Activated CD4-positive, alpha-beta T cell treated with anti-CD3 and anti-CD28 coated beads, Interleukin-2, Interleukin-4, amounts not matched to agents 100 ng/mL and 50 ng/mL, durations not matched to agents 16 hours and 8 hours (primary cell): ENCODE results near the gene CEACAM8.
A peak's percentile ranks its signal among the peaks of the same experiment; 100 is the strongest.
"Not testable (repeated sequence)": the region's sequence is repeated elsewhere in the genome, so short reads cannot be mapped to it uniquely, and the experiment has no call there.

Experiments used
- DNase-seq: peaks from one replicate; pipeline ENCODE4 v3.0.0-alpha.2; 2020; ENCODE audit warnings: low spot score

The CEACAM8 gene

GRCh38 chr19:42594617-42595489, at the start of gene CEACAM8:
Gene CEACAM8, minus strand, starts transcription at chr19:42594924. Its CDS starts 96 bp downstream, at chr19:42594828.
- no peak for DNase-seq

DNA sequence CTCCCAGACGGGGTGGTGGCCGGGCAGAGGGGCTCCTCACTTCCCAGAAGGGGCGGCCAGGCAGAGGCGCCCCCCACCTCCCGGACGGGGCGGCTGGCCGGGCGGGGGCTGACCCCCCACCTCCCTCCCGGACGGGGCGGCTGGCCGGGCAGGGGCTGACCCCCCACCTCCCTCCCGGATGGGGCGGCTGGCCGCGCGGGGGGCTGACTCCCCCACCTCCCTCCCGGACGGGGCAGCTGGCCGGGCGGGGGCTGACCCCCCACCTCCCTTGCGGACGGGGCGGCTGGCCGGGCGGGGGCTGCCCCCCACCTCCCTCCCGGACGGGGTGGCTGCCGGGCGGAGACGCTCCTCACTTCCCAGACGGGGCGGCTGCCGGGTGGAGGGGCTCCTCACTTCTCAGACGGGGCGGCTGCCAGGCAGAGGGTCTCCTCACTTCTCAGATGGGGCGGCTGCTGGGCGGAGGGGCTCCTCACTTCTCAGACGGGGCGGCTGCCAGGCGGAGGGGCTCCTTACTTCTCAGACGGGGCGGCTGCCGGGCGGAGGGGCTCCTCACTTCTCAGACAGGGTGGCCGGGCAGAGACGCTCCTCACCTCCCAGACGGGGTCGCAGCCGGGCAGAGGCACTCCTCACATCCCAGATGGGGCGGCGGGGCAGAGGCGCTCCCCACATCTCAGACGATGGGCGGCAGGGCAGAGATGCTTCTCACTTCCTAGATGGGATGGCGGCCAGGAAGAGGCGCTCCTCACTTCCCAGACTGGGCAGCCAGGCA, 44.8 kb upstream of the CEACAM8 start:
- DNase-seq, result not testable (repeated sequence)

- DNase-seq, result no peak
These were observed 40.5 kb upstream of the CEACAM8 start for GRCh38 chr19:42635233-42635539.

- DNase-seq, result peak; percentile 56
These were observed 39.9 kb upstream of the CEACAM8 start for GRCh38 chr19:42634409-42635232.

DNA sequence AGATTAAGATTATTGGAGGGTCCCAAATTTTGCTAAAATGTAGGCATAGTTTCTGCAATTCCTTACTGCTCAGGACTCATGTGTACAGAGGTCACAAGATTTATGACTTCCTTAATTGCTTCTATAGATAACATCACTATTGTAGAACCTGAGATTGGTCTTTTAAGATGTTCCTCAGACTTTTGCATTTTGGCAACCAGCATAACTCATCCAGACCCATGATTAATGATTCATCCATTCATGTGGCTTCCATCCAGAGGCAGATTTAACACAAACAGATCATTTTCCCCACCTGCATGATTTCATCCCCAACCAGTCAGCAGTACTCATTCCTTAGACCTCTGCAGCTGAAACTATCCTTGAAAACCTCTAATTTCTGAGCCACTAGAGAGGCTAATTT, 34.5 kb upstream of the CEACAM8 start:
- DNase-seq, result no peak

GRCh38 chr19:42628411-42629140, 33.9 kb upstream of the CEACAM8 start:
- DNase-seq, result peak; percentile 42

DNA sequence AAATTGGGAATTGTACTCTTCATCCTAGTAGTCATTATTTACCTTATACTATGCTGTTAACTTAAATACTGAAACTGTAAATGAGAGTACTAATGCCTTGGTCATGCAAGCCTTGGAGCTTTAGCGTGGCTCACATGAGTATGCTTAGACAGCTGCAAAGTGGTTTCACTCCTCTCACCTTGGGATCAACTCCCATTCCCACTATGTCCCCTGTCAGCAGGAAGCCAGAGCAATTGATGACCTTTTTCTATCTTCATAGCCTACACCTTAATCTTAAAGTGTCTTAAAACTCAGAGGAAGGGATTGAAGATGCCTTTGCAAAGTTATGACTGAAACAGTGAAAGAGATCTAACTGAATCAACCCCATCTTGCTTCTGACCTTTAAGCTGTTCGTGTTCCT, 33.2 kb upstream of the CEACAM8 start:
- DNase-seq, result no peak

DNA sequence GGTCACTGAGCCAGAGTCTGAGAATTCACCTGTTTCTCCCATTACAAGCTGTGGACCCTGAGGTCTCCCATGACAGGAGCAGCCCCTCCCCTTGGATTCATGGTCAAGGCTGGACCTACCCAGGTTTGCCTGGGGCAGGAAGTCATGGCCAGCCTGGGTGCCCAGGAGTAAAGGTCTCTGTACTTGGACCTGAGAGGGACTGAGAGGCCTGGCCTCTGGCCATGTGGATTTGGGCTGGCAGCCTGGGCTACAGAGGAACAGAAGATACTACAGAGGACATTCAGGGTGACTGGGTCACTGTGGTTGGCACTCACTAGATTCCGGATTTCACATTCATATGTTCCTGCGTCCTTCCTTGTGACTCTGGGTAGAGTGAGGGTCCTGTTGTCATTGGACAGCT, 31.5 kb upstream of the CEACAM8 start:
- DNase-seq, result no peak

GRCh38 chr19:42619271-42619670, 24.5 kb upstream of the CEACAM8 start:
- DNase-seq, result peak; percentile 9

DNA sequence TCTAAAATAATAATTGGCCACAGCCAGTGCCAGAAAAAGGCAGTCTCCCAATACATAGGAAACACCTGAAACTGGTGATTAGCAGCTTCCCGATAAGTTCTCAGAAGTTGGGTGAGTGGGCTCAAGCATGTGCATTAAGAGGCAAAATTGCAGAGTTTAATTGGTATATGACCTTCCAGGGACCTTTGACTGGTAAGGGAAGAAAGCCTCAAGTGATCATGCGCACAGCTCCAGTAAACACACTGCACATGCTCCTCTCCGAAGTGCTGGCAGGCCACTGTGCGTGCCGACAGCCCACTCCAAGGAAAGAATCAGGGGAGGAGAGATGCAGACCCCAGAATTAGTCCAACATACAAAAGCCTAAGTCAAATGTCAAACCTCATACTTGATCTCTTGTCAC, 18.9 kb upstream of the CEACAM8 start:
- DNase-seq, result no peak

DNA sequence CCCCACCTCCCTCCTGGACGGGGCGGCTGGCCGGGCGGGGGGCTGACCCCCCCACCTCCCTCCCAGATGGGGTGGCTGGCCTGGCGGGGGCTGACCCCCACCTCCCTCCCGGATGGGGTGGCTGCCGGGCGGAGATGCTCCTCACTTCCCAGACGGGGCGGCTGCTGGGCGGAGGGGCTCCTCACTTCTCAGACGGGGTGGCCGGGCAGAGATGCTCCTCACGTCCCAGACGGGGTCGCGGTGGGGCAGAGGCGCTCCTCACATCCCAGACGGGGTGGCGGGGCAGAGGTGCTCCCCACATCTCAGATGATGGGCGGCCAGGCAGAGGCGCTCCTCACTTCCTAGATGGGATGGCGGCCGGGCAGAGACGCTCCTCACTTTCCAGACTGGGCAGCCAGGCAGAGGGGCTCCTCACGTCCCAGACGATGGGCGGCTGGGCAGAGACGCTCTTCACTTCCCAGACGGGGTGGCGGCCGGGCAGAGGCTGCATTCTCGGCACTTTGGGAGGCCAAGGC, 15.7 kb upstream of the CEACAM8 start:
- not testable (repeated sequence) for DNase-seq

- peak; percentile 58 for DNase-seq
These were observed 12.1 kb upstream of the CEACAM8 start for GRCh38 chr19:42606660-42607351.

DNA sequence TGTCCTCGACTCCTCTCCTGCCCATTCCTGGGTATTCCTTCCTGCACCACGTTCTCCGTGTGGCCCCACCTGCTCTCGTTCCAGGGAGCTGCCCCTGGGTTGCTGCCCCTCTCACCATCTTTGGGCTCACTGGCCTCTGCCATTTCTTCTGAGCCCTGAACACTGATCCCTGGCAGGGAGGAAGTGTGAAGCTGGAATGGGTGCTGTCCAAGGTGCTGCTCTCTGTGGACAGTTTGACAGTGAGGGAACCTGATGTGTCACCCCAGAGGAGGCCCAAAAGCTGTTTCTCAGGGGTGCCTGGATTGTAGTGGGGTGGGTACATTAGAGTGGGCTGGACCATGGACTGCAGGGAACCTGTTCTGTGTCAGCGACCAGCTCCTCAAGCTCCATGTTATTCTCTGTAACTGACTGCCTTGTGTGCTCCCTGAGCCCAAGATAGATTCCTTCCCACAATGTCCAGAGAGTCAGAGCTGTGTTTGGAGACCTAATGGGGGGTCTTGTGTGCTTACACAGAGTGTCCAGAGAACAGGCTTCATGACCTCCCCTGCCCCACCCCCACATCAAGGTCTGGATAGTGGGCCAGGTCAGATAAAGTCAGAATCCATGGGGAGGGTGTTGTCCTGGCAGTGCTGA, 7.2 kb upstream of the CEACAM8 start:
- DNase-seq, result peak; percentile 9

DNA sequence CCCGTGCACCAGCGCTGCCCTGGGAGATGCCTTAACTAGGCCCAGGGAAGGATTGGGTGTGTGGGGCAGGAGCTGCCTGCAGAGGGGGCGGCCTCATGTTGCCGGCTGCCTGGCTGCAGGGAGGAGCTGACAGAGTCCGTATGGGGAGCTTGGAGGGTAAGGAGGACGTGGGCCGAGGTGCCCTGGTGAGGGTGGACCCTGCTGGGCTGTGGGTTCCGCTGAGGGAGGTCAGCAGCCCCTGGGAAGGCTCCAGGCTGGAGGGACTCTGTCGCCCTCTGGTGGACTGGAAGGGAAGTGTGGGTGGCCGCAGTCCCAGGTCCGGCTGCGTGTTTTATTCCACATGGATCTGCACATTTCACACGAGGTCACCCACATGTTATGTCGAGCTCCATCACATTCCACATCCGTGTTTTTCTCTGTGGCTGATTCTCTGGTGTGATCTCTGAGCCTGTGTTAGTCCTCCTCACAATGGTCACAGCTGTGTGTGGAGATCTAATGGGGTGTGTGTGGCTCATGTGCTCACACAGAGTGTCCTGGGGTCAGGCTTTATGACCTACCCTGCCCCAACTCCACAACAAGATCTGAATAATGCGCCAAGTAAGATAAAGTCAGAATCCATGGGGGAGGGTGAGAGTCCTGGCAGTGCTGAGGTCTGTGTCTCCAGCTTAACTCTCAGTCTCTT, 1.8 kb upstream of the CEACAM8 start:
- peak; percentile 27 for DNase-seq

DNA sequence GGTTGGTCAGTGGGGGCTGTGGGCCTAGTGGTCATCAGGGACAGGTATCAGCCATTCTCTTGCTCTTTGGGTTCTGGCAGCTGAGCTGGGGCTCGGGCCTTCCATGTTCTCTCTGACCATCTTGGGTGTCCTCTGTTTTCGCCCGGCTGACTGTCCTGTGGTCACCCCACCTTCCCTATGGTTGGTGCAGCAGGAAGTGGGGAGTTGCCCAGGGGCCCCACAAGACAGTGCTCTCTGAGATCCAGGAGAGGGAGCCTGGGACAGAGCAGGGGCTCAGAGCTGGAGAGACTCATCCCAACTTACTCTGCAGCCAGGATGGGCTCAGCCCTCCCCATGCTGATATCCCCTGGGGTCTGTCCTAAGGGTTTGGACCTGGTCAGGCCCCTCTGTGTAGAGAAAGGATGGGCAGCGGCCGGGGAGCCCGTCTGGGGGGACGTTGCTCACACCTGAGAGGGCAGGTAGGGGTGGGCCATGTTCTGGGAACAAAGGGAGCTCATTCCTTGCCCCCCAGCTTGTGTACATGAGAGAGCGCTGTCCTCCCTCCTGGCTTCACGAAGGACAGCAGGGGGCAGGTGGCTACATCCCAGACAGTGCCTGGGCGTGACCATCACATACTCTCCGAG, 937 bp upstream of the CEACAM8 start:
- DNase-seq, result no peak

GRCh38 chr19:42589792-42590191, 4.9 kb downstream of the CEACAM8 start:
- no peak for DNase-seq

DNA sequence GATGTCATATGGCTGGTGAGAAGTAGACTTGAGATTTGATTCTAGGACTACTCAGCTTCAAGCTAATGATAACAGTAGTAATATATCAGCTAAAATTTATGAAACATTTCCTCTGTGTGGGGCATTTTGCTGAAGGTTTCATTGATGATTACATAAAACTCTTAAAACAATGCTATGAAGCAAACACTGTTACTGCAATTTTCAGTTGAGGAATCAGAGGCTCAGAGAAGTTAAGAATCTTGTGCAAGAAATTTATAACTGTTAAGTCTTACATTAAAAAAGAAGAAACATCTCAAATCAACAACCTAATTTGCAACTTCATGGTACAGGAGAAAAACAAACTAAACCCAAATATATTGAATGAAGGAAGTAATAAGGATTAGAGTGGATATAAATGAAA, 10.3 kb downstream of the CEACAM8 start:
- DNase-seq, result no peak

- DNase-seq, result no peak
These were observed 17.7 kb downstream of the CEACAM8 start for GRCh38 chr19:42577016-42577415.

- no peak for DNase-seq
These were observed 18.5 kb downstream of the CEACAM8 start for GRCh38 chr19:42576241-42576640.
